Fibroblast of skin of scalp (primary cell): ENCODE results near the gene DLG2.
"Not testable (repeated sequence)": the region's sequence is repeated elsewhere in the genome, so short reads cannot be mapped to it uniquely, and the experiment has no call there.

Source experiments
- DNase-seq: peaks from one replicate; pipeline ENCODE4 v3.0.0-alpha.2; 2013

The DLG2 gene

GRCh38 chr11:85440273-85440672 lies 186.9 kb downstream of the DLG2 start:
- DNase-seq: no peak

GRCh38 chr11:85438328-85438727 lies 188.8 kb downstream of the DLG2 start:
- no peak for DNase-seq

- DNase-seq: no peak
Measured at GRCh38 chr11:85431319-85431718, 195.8 kb downstream of the DLG2 start.

DNA sequence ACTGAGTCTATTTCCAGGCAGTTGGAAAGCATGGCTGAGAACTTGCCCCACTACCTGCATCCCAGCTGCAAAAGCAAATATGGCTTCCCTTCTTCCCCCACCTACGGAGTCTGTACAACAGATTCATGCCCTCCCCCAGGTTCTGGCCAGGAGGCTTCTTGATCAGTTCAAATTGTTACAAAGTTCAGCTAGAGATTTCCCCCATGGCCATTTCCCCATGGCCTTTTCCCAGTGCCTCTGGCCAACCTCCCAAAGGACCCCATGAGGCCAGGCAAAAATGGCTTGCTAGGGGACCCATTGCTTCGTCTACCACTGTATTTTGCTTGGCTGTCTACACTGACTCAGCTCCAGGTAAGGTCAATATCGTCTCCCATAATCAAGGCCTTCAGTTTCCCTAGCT lies 203.3 kb downstream of the DLG2 start:
- no peak for DNase-seq

DNA sequence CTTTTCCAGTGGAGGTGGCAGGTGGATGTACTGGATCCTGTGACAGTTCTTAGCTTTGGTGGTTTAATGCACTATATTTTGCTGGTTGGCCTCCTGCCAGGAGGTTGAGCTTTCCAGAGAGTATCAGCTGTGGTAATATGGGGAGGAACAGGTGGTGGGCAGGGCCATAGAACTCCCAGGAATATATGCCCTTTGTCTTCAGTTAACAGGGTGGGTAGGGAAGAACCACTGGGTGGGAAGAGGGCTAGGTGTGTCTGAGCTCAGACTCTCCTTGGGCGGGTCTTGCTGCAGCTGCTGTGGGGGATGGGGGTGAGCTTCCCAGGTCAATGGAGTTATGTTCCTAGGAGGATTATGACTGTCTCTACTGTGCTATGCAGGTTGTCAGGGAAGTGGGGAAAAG lies 203.8 kb downstream of the DLG2 start:
- no peak for DNase-seq

GRCh38 chr11:85414175-85414574 lies 213.0 kb downstream of the DLG2 start:
- no peak for DNase-seq

DNA sequence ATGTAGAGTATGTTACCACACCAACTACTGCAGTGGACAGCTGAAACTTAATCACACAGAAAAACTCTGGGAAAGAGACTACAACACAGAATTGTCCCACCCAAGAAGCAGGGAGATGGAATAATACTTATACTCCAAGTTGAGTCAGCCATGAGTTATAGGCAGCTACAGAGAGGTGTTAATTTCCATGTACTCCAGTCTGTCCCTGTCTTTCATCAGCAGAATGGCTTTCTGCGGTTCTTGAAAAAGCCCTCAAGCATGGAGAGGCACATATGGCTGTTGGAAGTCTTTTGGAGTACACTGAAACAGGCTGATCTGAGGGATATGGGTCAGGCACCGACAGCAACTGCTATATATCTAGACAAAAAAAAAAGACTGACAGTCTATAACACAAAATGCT lies 219.5 kb downstream of the DLG2 start:
- DNase-seq: no peak

- DNase-seq: no peak
Measured at GRCh38 chr11:85406841-85407240, 220.3 kb downstream of the DLG2 start.

DNA sequence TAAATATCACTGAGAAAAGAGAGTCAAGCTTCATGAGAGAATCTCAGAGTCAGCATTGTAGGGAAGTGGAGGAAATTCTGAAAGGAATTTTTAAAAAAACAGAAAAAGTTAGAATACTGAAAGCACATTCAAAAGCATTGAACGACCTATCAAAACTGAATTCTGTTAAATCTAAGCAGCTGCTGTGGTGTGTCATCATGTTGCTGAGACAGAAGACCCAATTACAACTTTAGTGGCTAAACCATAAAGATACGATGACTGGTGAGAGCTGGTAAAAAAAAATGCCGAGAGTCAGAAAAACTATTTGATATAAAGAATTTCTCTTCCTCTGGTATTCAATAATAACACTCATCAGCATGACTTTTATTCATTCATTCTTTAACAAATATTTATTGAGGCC lies 220.8 kb downstream of the DLG2 start:
- no peak for DNase-seq

- DNase-seq: not testable (repeated sequence)
Measured at GRCh38 chr11:85395515-85396055, 231.6 kb downstream of the DLG2 start.

DNA sequence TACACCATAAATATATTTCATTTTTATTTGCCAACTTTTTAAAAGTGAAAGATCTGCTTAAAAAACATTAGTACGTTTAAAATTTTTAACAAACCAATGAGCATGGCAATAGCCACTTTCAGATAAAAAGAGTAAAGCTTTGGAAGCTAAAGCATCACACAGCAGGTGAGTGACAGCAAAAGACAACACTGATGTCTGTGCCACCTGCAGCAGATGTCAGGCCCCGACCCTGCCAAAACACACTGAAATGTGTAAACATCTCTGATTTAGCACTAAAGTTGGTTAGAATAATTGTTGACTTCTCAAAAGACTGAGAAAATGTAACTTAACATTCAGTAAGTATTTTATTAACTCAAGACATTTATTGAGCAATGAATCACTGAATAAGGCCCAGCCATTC lies 232.9 kb downstream of the DLG2 start:
- DNase-seq: no peak

DNA sequence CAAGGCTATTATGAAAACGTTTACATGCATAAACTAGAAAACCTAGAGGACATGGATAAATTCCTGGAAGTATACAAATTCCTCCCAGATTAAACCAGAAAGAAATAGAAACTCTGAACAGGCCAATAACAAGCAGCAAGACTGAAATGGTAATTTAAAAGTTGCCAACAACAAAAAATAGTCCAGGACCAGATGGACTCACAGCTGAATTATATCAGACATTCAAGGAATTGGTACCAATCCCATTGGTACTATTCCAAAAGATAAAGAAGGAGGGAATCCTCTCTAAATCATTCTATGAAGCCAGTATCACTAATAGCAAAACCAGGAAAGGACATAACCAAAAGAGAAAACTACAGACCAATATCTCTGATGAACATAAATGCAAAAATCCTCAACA lies 236.0 kb downstream of the DLG2 start:
- no peak for DNase-seq

DNA sequence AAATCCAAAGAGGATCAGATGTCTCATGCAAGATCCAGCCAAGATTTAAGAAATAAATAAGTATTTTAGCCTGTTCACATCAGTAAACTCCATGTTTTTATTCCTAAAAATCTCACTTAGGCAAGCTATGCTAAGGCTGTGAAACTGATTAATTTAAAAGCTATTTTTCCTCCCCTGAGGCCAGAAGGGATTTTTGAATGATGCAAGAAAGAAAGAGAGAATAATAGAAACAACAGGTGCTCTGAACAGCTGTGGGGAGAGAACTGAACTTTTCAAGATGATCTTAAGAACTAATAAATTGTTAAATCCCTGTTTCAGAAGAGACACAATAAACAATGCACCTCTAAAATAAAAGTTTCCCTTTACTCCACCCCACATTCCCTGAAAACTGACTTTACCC lies 241.6 kb downstream of the DLG2 start:
- no peak for DNase-seq

GRCh38 chr11:85385111-85385510 lies 242.0 kb downstream of the DLG2 start:
- no peak for DNase-seq

DNA sequence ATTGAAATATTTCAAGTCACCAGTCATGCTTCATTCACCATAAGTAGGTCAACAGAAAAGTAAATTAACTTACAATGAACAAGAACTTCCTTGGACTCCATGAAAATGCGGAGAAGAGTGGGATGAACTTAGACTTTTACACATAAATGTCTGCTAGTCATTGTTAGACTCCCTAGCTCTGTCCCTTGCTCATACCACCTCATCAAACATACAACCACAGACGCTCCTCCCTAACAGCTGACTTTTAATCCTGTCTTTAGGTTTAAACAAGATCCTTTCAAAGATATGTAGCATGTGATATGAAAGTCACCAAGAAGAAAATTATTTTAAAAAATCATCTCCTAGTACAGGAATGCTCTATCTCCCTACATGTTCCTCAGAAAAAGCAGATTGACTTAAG lies 248.1 kb downstream of the DLG2 start:
- no peak for DNase-seq

- no peak for DNase-seq
Measured at GRCh38 chr11:85377901-85378300, 249.2 kb downstream of the DLG2 start.

DNA sequence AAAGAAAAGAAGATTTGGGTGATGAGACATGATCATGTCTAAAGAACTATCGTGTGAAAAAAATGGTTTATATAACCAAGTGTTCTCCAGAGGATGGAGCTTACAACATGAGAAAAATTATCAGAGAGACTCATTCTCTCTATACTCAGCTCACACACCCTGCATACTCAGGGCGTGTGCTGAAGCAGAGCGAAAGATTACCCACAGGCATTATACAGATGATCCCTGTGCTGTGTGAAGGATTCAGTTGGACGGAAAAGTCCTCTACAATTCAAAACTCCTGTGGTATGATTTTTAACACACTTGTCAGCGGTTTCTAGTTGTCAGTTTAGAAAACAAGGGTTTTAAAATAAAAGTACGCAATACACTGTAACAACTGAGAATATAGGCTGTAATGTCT lies 267.3 kb downstream of the DLG2 start:
- DNase-seq: no peak

- no peak for DNase-seq
Measured at GRCh38 chr11:85355921-85356320, 271.2 kb downstream of the DLG2 start.

- not testable (repeated sequence) for DNase-seq
Measured at GRCh38 chr11:85349539-85349938, 277.6 kb downstream of the DLG2 start.

GRCh38 chr11:85348945-85349344 lies 278.2 kb downstream of the DLG2 start:
- no peak for DNase-seq

DNA sequence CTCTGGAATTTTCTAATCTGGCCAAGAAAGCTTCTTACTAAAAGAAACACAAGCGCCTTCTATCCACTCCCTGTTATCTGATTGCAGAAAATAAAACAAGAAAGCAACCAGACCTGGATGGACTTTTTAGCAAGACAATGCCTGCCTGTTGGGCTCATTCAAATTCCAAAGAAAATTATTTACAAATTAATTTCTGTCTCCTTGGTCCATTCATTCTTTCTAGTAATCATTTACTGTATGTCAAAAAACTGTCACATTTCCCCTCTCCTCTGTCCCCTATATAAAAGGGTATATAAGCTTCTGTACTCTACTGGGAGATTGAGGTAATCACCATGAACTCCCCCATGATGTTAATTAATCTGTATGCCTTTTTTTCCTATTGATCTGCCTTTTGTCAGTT lies 279.9 kb downstream of the DLG2 start:
- DNase-seq: no peak

DNA sequence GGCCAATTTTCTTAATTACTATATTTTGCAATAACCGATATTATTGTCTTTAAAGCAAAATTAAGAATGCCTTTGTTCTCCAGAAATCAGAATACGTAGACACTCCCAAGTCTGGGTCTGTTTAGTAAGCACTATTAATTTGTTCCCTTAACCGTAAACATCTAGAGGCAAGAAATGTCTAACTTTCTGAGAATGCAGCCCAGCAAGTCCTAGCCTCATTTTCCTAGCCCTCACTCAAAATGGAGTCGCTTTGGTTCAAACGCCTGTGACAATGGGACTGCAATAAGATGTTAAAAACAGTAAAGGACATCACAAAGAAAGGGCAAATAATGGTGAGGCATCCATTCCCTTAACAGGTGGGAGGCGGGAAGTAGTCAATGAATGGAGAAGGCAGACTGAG lies 280.7 kb downstream of the DLG2 start:
- DNase-seq: no peak

- DNase-seq: not testable (repeated sequence)
Measured at GRCh38 chr11:85340846-85341245, 286.3 kb downstream of the DLG2 start.

DNA sequence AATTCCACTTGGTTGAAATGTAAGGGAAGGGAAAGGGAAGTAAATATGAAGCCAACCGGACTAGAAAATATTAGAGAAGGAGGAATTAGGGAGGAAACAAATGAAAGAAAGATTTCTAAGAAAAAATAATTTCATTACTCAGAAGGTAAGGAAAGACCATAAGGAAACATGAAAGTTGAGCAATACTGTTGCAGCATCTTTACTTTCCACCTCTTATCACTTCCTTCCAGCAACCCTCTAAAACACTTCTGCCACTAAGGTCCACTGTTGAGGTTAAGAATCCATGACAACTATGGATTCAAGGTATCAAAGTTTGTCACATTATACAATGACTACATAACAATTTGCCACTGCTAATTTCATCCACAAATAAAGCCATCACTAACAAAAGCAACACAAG lies 308.6 kb downstream of the DLG2 start:
- DNase-seq: no peak

DNA sequence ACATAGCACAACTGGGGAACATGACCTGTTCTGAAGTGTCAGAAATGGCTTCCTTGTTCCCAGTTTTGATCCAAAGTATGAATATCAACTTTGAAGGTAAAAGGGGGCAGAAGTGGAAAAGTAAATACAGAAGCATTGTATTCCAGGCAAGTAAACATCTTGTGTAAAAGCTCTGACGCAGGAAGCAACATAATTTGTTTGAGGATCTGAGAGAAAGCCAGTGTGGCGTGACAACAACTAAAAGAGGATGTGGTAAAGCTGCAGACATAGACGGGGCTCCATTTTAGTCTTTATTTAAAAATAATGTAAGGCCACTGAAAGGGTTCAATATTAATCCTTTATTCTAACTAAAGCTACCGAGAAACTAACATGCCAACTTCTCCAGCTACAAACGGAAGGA lies 310.2 kb downstream of the DLG2 start:
- DNase-seq: no peak

GRCh38 chr11:85313741-85314140 lies 313.4 kb downstream of the DLG2 start:
- DNase-seq: no peak
